Coronary artery (tissue), 2 donors: Measurements from ENCODE around the gene OR4F6.
"Not testable (repeated sequence)": the region's sequence is repeated elsewhere in the genome, so short reads cannot be mapped to it uniquely, and the experiment has no call there.

ENCODE experiments used
- DNase-seq: peaks from one replicate; pipeline ENCODE4 v3.0.0-alpha.2; 2017; ENCODE audit warnings: low spot score
- H3K27ac ChIP-seq, 2 donors: fragments of 200-600 bp; sonication (generic); one replicate each; pipeline ENCODE4 v1.5.1; 2016 to 2019
- H3K4me3 ChIP-seq: fragments of 200-600 bp; sonication (generic); 2 replicates; pipeline ENCODE4 v1.5.1; 2016; ENCODE audit warnings: mild to moderate bottlenecking, moderate library complexity
- CTCF ChIP-seq: fragments of 200-600 bp; sonication (generic); IDR thresholded peaks from one replicate; pipeline ENCODE4 v1.5.1; 2019; ENCODE audit warnings: antibody characterized with exemption

OR4F6 gene

GRCh38 chr15:101781928-101782327, 21.4 kb upstream of the OR4F6 start:
- no peak overlapping the region for H3K27ac ChIP-seq
- DNase-seq = no peak
- TF ChIP-seq CTCF = no peak
- H3K4me3 ChIP-seq = no peak overlapping the region

GRCh38 chr15:101784644-101785043, 18.7 kb upstream of the OR4F6 start:
- Histone ChIP-seq H3K27ac (no peak overlapping the region), H3K4me3 (no peak overlapping the region)
- DNase-seq = no peak
- no peak for TF ChIP-seq CTCF

- DNase-seq, H3K27ac ChIP-seq, H3K4me3 ChIP-seq: not testable (repeated sequence)
Measured at GRCh38 chr15:101786422-101786821, 16.9 kb upstream of the OR4F6 start.

- not testable (repeated sequence) for H3K27ac ChIP-seq
Measured at GRCh38 chr15:101788001-101788400, 15.3 kb upstream of the OR4F6 start.

GRCh38 chr15:101788503-101789269, 14.6 kb upstream of the OR4F6 start:
- H3K27ac ChIP-seq, DNase-seq, H3K4me3 ChIP-seq: not testable (repeated sequence)

More at GRCh38 chr15:101788001-101788400, 15.3 kb upstream of the OR4F6 start:
- DNase-seq, H3K4me3 ChIP-seq: not testable (repeated sequence)

- not testable (repeated sequence) for DNase-seq, H3K27ac ChIP-seq, H3K4me3 ChIP-seq
Measured at GRCh38 chr15:101790748-101791147, 12.6 kb upstream of the OR4F6 start.

GRCh38 chr15:101793981-101794380, 9.3 kb upstream of the OR4F6 start:
- not testable (repeated sequence) for H3K27ac ChIP-seq

GRCh38 chr15:101795455-101795854, 7.9 kb upstream of the OR4F6 start:
- H3K4me3 ChIP-seq = no peak overlapping the region
- no peak for TF ChIP-seq CTCF
- H3K27ac ChIP-seq = no peak overlapping the region
- DNase-seq = no peak

More at GRCh38 chr15:101793981-101794380, 9.3 kb upstream of the OR4F6 start:
- not testable (repeated sequence) for H3K4me3 ChIP-seq, DNase-seq

- no peak for DNase-seq
- H3K4me3 ChIP-seq = no peak overlapping the region
- TF ChIP-seq CTCF = no peak
- no peak overlapping the region for H3K27ac ChIP-seq
Measured at GRCh38 chr15:101799665-101800064, 3.6 kb upstream of the OR4F6 start.

GRCh38 chr15:101801048-101801447, 2.3 kb upstream of the OR4F6 start:
- H3K4me3 ChIP-seq = no peak overlapping the region
- DNase-seq = no peak
- TF ChIP-seq CTCF = no peak
- H3K27ac ChIP-seq = no peak overlapping the region
